ENCODE measurements around the gene GRM1.

GRM1 gene

GRCh38 chr6:146331013-146331412, 302.2 kb downstream of the GRM1 start:
- peaks cover 10% of the 10 kb centered on the region for H3K9me3 Mint-ChIP-seq
- H3K27ac Mint-ChIP-seq (ENCODE audit: low read depth) = no peak overlapping the region
- no peak overlapping the region for H3K4me3 Mint-ChIP-seq
- H3K36me3 Mint-ChIP-seq (ENCODE audit: insufficient read depth) = no peaks in the 10 kb centered on the region
- no peaks in the 10 kb centered on the region for H3K4me1 Mint-ChIP-seq
- DNase-seq (ENCODE audit: low spot score in 2 of 2) (no peak), ATAC-seq (replicated peaks; ENCODE audit: extremely low read depth, poor library complexity, severe bottlenecking) (no peak)
- no peaks in the 10 kb centered on the region for H3K27me3 Mint-ChIP-seq

- H3K9me3 Mint-ChIP-seq = peaks cover 9% of the 10 kb centered on the region
- H3K27me3 Mint-ChIP-seq = no peaks in the 10 kb centered on the region
- H3K4me3 Mint-ChIP-seq = no peak overlapping the region
- H3K4me1 Mint-ChIP-seq = no peaks in the 10 kb centered on the region
- no peak for ATAC-seq (replicated peaks; ENCODE audit: extremely low read depth, poor library complexity, severe bottlenecking)
- H3K36me3 Mint-ChIP-seq (ENCODE audit: insufficient read depth) = no peaks in the 10 kb centered on the region
- no peak overlapping the region for H3K27ac Mint-ChIP-seq (ENCODE audit: low read depth)
- no peak for DNase-seq (ENCODE audit: low spot score in 2 of 2)
These were observed 306.5 kb downstream of the GRM1 start for GRCh38 chr6:146335336-146335735.

- Mint-ChIP-seq H3K27ac (ENCODE audit: low read depth) (no peak overlapping the region), H3K27me3 (no peaks in the 10 kb centered on the region), H3K4me3 (no peak overlapping the region), H3K9me3 (peaks cover under 1% of the 10 kb centered on the region), H3K36me3 (ENCODE audit: insufficient read depth) (no peaks in the 10 kb centered on the region), H3K4me1 (no peaks in the 10 kb centered on the region)
- ATAC-seq (replicated peaks; ENCODE audit: extremely low read depth, poor library complexity, severe bottlenecking) (no peak), DNase-seq (ENCODE audit: low spot score in 2 of 2) (no peak)
These were observed 307.3 kb downstream of the GRM1 start for GRCh38 chr6:146336191-146336590.

GRCh38 chr6:146337376-146337775, 308.5 kb downstream of the GRM1 start:
- H3K9me3 Mint-ChIP-seq = no peaks in the 10 kb centered on the region
- no peaks in the 10 kb centered on the region for H3K4me1 Mint-ChIP-seq
- no peak for DNase-seq (ENCODE audit: low spot score in 2 of 2)
- no peaks in the 10 kb centered on the region for H3K27me3 Mint-ChIP-seq
- H3K27ac Mint-ChIP-seq (ENCODE audit: low read depth) = no peak overlapping the region
- no peaks in the 10 kb centered on the region for H3K36me3 Mint-ChIP-seq (ENCODE audit: insufficient read depth)
- no peak for ATAC-seq (replicated peaks; ENCODE audit: extremely low read depth, poor library complexity, severe bottlenecking)
- H3K4me3 Mint-ChIP-seq = no peak overlapping the region

- no peak for ATAC-seq (replicated peaks; ENCODE audit: extremely low read depth, poor library complexity, severe bottlenecking)
- Mint-ChIP-seq H3K36me3 (ENCODE audit: insufficient read depth) (no peaks in the 10 kb centered on the region), H3K4me1 (no peaks in the 10 kb centered on the region), H3K9me3 (no peaks in the 10 kb centered on the region), H3K27ac (ENCODE audit: low read depth) (no peak overlapping the region), H3K27me3 (no peaks in the 10 kb centered on the region), H3K4me3 (no peak overlapping the region)
- DNase-seq (ENCODE audit: low spot score in 2 of 2) = no peak
These were observed 310.9 kb downstream of the GRM1 start for GRCh38 chr6:146339716-146340115.

- H3K27ac Mint-ChIP-seq (ENCODE audit: low read depth) = no peak overlapping the region
- H3K4me1 Mint-ChIP-seq = no peaks in the 10 kb centered on the region
- H3K9me3 Mint-ChIP-seq = no peaks in the 10 kb centered on the region
- no peaks in the 10 kb centered on the region for H3K36me3 Mint-ChIP-seq (ENCODE audit: insufficient read depth)
- H3K4me3 Mint-ChIP-seq = no peak overlapping the region
- DNase-seq (ENCODE audit: low spot score in 2 of 2) (no peak), ATAC-seq (replicated peaks; ENCODE audit: extremely low read depth, poor library complexity, severe bottlenecking) (no peak)
- H3K27me3 Mint-ChIP-seq = no peaks in the 10 kb centered on the region
These were observed 312.8 kb downstream of the GRM1 start for GRCh38 chr6:146341493-146342230.

- H3K4me1 Mint-ChIP-seq = no peaks in the 10 kb centered on the region
- DNase-seq (ENCODE audit: low spot score in 2 of 2) (no peak), ATAC-seq (replicated peaks; ENCODE audit: extremely low read depth, poor library complexity, severe bottlenecking) (no peak)
- H3K9me3 Mint-ChIP-seq = peaks cover under 1% of the 10 kb centered on the region
- no peak overlapping the region for H3K4me3 Mint-ChIP-seq
- H3K27me3 Mint-ChIP-seq = no peaks in the 10 kb centered on the region
- H3K27ac Mint-ChIP-seq (ENCODE audit: low read depth) = no peak overlapping the region
- no peaks in the 10 kb centered on the region for H3K36me3 Mint-ChIP-seq (ENCODE audit: insufficient read depth)
These were observed 316.7 kb downstream of the GRM1 start for GRCh38 chr6:146345598-146345997.

- no peaks in the 10 kb centered on the region for H3K36me3 Mint-ChIP-seq (ENCODE audit: insufficient read depth)
- H3K4me3 Mint-ChIP-seq = no peak overlapping the region
- H3K27me3 Mint-ChIP-seq = no peaks in the 10 kb centered on the region
- no peaks in the 10 kb centered on the region for H3K4me1 Mint-ChIP-seq
- H3K9me3 Mint-ChIP-seq = peaks cover 3% of the 10 kb centered on the region
- DNase-seq (ENCODE audit: low spot score in 2 of 2) (no peak), ATAC-seq (replicated peaks; ENCODE audit: extremely low read depth, poor library complexity, severe bottlenecking) (no peak)
- H3K27ac Mint-ChIP-seq (ENCODE audit: low read depth) = no peak overlapping the region
These were observed 318.2 kb downstream of the GRM1 start for GRCh38 chr6:146347090-146347489.

GRCh38 chr6:146347690-146348089, 318.8 kb downstream of the GRM1 start:
- no peaks in the 10 kb centered on the region for H3K27me3 Mint-ChIP-seq
- H3K27ac Mint-ChIP-seq (ENCODE audit: low read depth) = no peak overlapping the region
- no peak for DNase-seq (ENCODE audit: low spot score in 2 of 2)
- no peak overlapping the region for H3K4me3 Mint-ChIP-seq
- no peak for ATAC-seq (replicated peaks; ENCODE audit: extremely low read depth, poor library complexity, severe bottlenecking)
- H3K36me3 Mint-ChIP-seq (ENCODE audit: insufficient read depth) = no peaks in the 10 kb centered on the region
- no peaks in the 10 kb centered on the region for H3K4me1 Mint-ChIP-seq
- peaks cover 3% of the 10 kb centered on the region for H3K9me3 Mint-ChIP-seq

- Mint-ChIP-seq H3K27ac (ENCODE audit: low read depth) (no peak overlapping the region), H3K9me3 (peaks cover 9% of the 10 kb centered on the region), H3K27me3 (no peaks in the 10 kb centered on the region), H3K36me3 (ENCODE audit: insufficient read depth) (no peaks in the 10 kb centered on the region), H3K4me1 (no peaks in the 10 kb centered on the region), H3K4me3 (no peak overlapping the region)
- ATAC-seq (replicated peaks; ENCODE audit: extremely low read depth, poor library complexity, severe bottlenecking) (no peak), DNase-seq (ENCODE audit: low spot score in 2 of 2) (no peak)
These were observed 322.2 kb downstream of the GRM1 start for GRCh38 chr6:146351018-146351417.

- no peak for ATAC-seq (replicated peaks; ENCODE audit: extremely low read depth, poor library complexity, severe bottlenecking)
- H3K36me3 Mint-ChIP-seq (ENCODE audit: insufficient read depth) = no peaks in the 10 kb centered on the region
- H3K4me1 Mint-ChIP-seq = no peaks in the 10 kb centered on the region
- no peaks in the 10 kb centered on the region for H3K27me3 Mint-ChIP-seq
- H3K27ac Mint-ChIP-seq (ENCODE audit: low read depth) = no peak overlapping the region
- DNase-seq (ENCODE audit: low spot score in 2 of 2) = no peak
- peaks cover 9% of the 10 kb centered on the region for H3K9me3 Mint-ChIP-seq
- H3K4me3 Mint-ChIP-seq = no peak overlapping the region
These were observed 323.3 kb downstream of the GRM1 start for GRCh38 chr6:146352163-146352562.

GRCh38 chr6:146354451-146354850, 325.6 kb downstream of the GRM1 start:
- DNase-seq (ENCODE audit: low spot score in 2 of 2) = no peak
- Mint-ChIP-seq H3K4me3 (no peak overlapping the region), H3K4me1 (no peaks in the 10 kb centered on the region), H3K27ac (ENCODE audit: low read depth) (no peak overlapping the region), H3K36me3 (ENCODE audit: insufficient read depth) (no peaks in the 10 kb centered on the region), H3K27me3 (no peaks in the 10 kb centered on the region), H3K9me3 (peaks cover 9% of the 10 kb centered on the region)
- ATAC-seq (replicated peaks; ENCODE audit: extremely low read depth, poor library complexity, severe bottlenecking) = no peak

- no peaks in the 10 kb centered on the region for H3K4me1 Mint-ChIP-seq
- no peak overlapping the region for H3K4me3 Mint-ChIP-seq
- peaks cover 9% of the 10 kb centered on the region for H3K9me3 Mint-ChIP-seq
- H3K27me3 Mint-ChIP-seq = no peaks in the 10 kb centered on the region
- H3K36me3 Mint-ChIP-seq (ENCODE audit: insufficient read depth) = no peaks in the 10 kb centered on the region
- ATAC-seq (replicated peaks; ENCODE audit: extremely low read depth, poor library complexity, severe bottlenecking) (no peak), DNase-seq (ENCODE audit: low spot score in 2 of 2) (no peak)
- H3K27ac Mint-ChIP-seq (ENCODE audit: low read depth) = no peak overlapping the region
These were observed 326.7 kb downstream of the GRM1 start for GRCh38 chr6:146355521-146356100.
